ENCODE data around the gene POP4.

DNA sequence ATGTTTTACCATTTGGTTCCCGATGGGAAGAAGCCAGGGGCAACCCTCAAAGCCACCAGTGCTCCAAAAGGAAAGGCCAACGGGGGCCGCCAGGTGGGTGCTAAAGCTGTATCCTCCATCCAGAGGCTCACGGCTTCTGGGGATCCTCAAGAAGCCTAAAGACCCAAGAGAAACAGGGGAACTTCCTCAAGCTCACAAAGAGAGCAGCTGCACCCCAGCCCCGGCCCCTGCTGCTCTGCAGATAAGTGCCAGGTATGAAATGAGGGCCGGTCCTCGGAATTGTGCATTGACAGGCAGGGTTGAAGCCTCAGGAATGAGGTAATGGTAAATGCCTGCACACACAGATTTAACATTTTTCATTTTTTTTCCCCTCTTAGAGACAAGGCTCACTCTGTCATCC, 8.0 kb upstream of the POP4 start:
- no peak for TF ChIP-seq CTCF (conservative IDR thresholded peaks at IDR 0.05)
- no peak for TF ChIP-seq ZFX (IDR thresholded peaks at IDR 0.05)
